H1 (cell line): ENCODE measurements around the gene MIB1. TPM values are rescaled to one million over a fixed set of nuclear protein-coding genes. Genes with fewer than 3 reads are reported as not detected.

ENCODE experiments used
- BCL11A ChIP-seq, 2 experiments: IDR thresholded peaks; one replicate each; pipeline ENCODE4 v1.6.1; 2011; ENCODE audit warnings: low read depth in 2 of 2, low read length in 2 of 2, mild to moderate bottlenecking in 2 of 2
- GABPA ChIP-seq: IDR thresholded peaks from 2 replicates; pipeline ENCODE4 v1.6.1; 2011; ENCODE audit warnings: mild to moderate bottlenecking, low read length, moderate library complexity, borderline replicate concordance; ENCODE audit not compliant: insufficient read depth
- TBP ChIP-seq: IDR thresholded peaks from 2 replicates; pipeline ENCODE4 v1.6.1; 2011; ENCODE audit warnings: low read depth, low read length, improper control_type of control experiment
- polyA plus RNA-seq, 7 experiments: library from polyadenylated mRNA; depleted of rRNA in 3 of 7; stranded (reverse) in 5 of 7; unstranded in 2 of 7; fragments of >200 nt in 5 of 7; fragments of 200-250 nt in 2 of 7; gene quantifications; 1 replicate in 5 of 7; 2 replicates in 1 of 7; 4 replicates in 1 of 7; pipeline versions ENCODE4 v1.2.1 to v1.2.3, GENCODE V29; 2011 to 2013; ENCODE audit warnings: missing spikeins in 2 of 7, mixed read lengths in 2 of 7
- total RNA-seq: library from RNA; stranded (reverse); fragmentation: NEBNext Ultra II Directional; extraction: Animal tissue kit (Norgen Biotek cat#: 25700); gene quantifications from 2 replicates; pipeline ENCODE4 v1.2.1, GENCODE V29; 2021

The MIB1 gene
- total and polyA plus RNA-seq, 2 of the 8 experiments (the other 6 are each of a cell fraction or from before 2014, with no cell fraction given) = 8.2 to 60.3 TPM

DNA sequence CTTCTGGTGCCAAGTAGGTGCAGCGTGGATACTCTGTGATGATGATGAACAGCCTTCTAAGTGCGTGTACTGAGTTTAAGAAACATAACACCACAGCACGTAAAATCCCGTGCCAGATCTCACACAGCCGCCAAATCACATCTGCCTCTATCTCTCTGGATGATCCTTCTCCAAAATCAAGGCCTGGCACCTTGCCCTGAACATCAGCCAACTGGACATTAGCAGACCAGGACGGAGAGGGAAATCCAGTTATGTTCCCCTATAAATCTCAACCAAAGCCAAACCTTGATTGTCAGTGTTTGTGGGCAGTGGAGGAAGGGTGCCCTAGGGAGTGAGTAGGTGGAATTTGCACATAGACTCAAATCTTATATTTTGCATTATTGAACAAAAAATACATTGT is 164.3 kb downstream of the MIB1 start (continued):
- TF ChIP-seq GABPA (no peak), BCL11A (IDR thresholded peaks at IDR 0.05; ENCODE audit: low read depth in 2 of 2, low read length in 2 of 2) (no peak), TBP (no peak)
